ENCODE results near the gene CFAP61.

- TF ChIP-seq CTCF (IDR thresholded peaks at IDR 0.05) (no peak), POLR2A (IDR thresholded peaks at IDR 0.05) (no peak)
These were observed 341.1 kb downstream of the CFAP61 start for GRCh38 chr20:20393207-20394120.
